GM12872 (cell line): ENCODE data around the gene PAX8.

ENCODE experiments used
- TF ChIP-seq, protein P1 (sequence below): IDR thresholded peaks from 3 replicates; pipeline ENCODE4 v1.5.1; 2011; ENCODE audit warnings: low read depth, mild to moderate bottlenecking, low read length, moderate library complexity; ENCODE audit not compliant: insufficient read depth

PAX8 gene

DNA sequence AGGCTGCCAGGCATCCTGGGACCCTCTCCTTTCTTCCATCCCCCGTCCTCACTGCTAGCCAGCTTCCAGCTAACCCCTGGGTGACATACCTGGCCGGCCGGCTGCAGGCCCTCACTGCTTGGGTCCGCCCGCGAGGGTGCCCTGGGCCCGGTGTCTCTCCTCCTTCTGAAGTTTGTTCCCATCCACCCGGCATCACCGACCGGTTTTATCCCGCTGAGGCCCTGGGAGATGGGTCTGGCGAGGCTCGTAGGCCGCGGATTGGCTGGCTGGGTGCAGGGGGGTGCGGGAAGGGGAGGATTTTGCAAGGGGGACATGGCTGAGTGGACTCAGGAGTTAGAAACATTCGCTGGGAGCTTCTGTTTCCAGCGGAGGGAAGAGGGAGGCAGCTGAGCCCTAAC, at the start of gene PAX8:
Gene PAX8 (minus strand): TSS at position 180 of the 398 bp plus-strand sequence. CDS start 527 bp downstream, outside the sequence.
- TF ChIP-seq, protein P1, sequence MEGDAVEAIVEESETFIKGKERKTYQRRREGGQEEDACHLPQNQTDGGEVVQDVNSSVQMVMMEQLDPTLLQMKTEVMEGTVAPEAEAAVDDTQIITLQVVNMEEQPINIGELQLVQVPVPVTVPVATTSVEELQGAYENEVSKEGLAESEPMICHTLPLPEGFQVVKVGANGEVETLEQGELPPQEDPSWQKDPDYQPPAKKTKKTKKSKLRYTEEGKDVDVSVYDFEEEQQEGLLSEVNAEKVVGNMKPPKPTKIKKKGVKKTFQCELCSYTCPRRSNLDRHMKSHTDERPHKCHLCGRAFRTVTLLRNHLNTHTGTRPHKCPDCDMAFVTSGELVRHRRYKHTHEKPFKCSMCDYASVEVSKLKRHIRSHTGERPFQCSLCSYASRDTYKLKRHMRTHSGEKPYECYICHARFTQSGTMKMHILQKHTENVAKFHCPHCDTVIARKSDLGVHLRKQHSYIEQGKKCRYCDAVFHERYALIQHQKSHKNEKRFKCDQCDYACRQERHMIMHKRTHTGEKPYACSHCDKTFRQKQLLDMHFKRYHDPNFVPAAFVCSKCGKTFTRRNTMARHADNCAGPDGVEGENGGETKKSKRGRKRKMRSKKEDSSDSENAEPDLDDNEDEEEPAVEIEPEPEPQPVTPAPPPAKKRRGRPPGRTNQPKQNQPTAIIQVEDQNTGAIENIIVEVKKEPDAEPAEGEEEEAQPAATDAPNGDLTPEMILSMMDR: no peak

GRCh38 chr2:113328043-113328442, 49.3 kb upstream of the PAX8 start:
- TF ChIP-seq, protein P1: no peak

GRCh38 chr2:113324684-113325160, 46.0 kb upstream of the PAX8 start:
- TF ChIP-seq, protein P1: no peak

DNA sequence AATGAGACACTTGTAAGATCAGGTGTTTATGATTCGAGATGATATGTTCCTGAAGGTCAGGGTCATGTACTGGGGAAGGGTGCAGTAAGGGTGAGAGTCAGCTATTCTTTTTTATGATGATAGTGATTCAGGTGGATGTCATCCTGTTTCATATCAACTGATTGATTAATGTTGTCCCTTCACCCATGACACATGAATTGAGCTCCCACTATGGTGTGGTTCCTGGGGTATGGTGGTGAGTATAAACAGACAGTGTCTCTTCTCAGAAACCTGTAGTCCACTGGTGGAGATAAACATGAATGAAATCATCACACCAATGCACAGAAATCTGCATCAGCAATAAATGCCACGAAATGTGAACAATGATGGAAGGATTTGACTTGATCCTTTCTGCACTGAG, 37.4 kb upstream of the PAX8 start:
- TF ChIP-seq, protein P1: no peak

GRCh38 chr2:113311191-113311590, 32.5 kb upstream of the PAX8 start:
- TF ChIP-seq, protein P1: 0 out of 3 replicates have a peak, but pooled peaks have one; percentile 4

GRCh38 chr2:113309655-113310387, 31.1 kb upstream of the PAX8 start:
- TF ChIP-seq, protein P1: no peak

DNA sequence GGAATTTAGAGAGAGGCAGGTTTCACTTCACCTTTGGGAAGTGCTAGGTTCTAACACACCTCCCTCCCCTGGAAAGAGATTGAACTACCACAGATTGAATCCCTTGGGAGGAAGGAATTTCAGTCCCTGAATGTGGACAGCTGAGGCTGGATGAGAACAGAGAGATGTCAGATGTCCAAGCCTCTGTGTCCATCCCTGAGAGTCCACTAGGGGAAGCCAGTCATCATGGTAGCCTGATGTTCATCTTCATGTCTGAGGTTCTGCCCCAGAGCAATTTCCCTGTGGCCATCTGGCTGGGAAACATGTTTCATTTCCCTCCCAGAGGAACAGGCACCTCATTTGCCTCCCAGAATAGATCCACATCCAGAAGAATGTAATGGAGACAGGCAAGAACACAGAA, 30.1 kb upstream of the PAX8 start:
- TF ChIP-seq, protein P1: 0 out of 3 replicates have a peak, but pooled peaks have one; percentile 5
